GM04503 (cell line): Measurements from ENCODE around the gene CHAMP1.
"Not testable (repeated sequence)": the region's sequence is repeated elsewhere in the genome, so short reads cannot be mapped to it uniquely, and the experiment has no call there.

Experiments
- DNase-seq: peaks from one replicate; pipeline ENCODE4 v3.0.0-alpha.2; 2012; ENCODE audit warnings: low read depth

Gene CHAMP1

GRCh38 chr13:114299604-114300305 is 14.5 kb upstream of the CHAMP1 start:
- DNase-seq, result no peak

DNA sequence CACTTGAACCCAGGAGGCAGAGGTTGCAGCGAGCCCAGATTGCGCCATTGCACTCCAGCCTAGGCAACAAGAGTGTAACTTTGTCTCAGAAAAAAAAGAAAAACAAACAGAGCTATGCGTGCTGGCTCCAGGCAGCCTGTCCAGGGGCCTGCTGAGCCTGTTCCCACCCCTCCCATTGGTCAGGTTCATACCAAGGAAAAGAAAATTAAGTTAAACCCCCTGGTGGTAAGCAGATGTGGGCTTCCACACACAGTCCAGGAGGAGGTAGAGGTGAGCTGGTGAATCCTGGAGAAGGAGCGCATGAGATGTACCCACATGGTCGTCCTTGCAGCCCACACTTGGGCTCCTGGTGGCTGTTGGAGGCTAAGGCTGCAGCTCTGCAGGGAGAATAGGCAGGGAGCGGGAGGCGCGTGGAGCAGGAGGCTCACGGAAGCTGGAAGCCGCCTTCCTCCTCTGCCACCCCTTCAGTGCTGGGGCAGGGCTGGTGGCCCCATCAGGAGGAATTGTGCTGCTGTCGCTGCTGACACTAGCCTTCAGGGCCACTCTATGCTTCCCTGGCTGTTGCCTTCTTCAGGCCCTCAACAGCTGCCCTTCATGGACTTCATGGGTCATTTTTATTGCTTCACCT is 10.5 kb upstream of the CHAMP1 start:
- no peak for DNase-seq

- no peak for DNase-seq
Observed at GRCh38 chr13:114304346-114305034, 9.8 kb upstream of the CHAMP1 start.

GRCh38 chr13:114309086-114309485 is 5.2 kb upstream of the CHAMP1 start:
- no peak for DNase-seq

GRCh38 chr13:114309806-114310410 is 4.4 kb upstream of the CHAMP1 start:
- no peak for DNase-seq

- DNase-seq, result no peak
Observed at GRCh38 chr13:114310956-114311355, 3.3 kb upstream of the CHAMP1 start.

- DNase-seq, result no peak
Observed at GRCh38 chr13:114311387-114311786, 2.9 kb upstream of the CHAMP1 start.

- no peak for DNase-seq
Observed at GRCh38 chr13:114311908-114312307, 2.4 kb upstream of the CHAMP1 start.

GRCh38 chr13:114313061-114313860 is 1.0 kb upstream of the CHAMP1 start:
- no peak for DNase-seq

GRCh38 chr13:114315074-114315785 is 927 bp downstream of the CHAMP1 start:
- DNase-seq, result no peak

DNA sequence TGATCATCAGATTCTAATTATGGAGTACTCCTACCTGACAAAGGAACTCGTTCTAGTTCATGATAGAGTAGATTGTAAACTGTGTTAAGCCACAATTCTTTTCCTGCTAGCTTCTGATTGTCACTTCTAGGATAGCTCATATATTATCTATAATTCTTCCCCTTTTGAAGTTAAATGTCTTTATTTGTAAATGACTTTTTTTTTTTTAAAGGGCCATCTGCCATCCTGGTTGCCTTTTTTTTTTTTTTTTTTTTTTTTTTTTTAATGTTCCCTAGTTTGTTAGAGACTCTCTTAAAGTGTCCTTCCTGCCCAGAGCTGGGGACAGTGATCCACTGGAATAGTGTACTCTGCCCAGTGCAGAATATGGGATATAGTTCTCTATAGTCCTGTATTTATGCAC is 4.3 kb downstream of the CHAMP1 start:
- DNase-seq, result no peak

GRCh38 chr13:114319441-114319913 is 5.2 kb downstream of the CHAMP1 start:
- peak; percentile 82 for DNase-seq

DNA sequence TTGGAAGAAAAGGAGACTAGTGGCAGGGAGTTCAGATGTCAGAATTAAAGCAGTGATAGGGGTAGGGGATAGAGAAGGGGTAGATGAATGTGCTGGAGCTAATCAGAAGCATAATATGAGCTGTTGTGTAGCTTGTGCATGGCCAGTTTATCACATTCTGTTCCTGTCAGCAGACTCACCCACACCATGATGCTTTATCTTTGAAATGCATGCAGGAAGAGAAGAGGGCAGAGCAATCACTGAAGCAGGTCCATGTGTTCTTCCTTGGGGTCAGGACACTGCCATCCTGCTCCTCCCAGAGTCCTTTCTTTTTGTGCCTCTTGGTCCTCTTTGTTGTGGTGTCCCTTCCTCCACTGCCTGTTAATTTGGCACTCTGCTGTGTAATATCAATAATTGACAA is 5.8 kb downstream of the CHAMP1 start:
- no peak for DNase-seq

GRCh38 chr13:114321256-114321655 is 7.0 kb downstream of the CHAMP1 start:
- no peak for DNase-seq

DNA sequence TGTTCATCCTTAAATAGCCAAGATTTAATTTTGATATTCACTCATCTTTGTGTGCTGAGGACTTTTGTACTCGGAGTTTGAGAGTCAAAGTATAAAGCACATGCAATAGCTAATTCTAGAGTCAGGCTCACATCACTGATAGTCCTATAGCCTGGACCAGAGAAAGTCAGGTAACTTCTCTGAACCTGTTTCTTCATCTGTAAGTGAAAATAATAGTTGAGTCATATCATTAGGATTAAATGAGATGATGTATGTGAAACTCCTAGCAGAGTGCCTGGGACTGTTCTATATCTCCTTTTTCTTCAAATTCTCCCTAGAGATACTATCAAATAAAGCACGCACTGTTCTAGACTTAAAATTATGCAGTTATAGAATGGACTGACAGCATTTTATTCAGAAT is 9.0 kb downstream of the CHAMP1 start:
- no peak for DNase-seq

- DNase-seq, result no peak
Observed at GRCh38 chr13:114324334-114324733, 10.0 kb downstream of the CHAMP1 start.

DNA sequence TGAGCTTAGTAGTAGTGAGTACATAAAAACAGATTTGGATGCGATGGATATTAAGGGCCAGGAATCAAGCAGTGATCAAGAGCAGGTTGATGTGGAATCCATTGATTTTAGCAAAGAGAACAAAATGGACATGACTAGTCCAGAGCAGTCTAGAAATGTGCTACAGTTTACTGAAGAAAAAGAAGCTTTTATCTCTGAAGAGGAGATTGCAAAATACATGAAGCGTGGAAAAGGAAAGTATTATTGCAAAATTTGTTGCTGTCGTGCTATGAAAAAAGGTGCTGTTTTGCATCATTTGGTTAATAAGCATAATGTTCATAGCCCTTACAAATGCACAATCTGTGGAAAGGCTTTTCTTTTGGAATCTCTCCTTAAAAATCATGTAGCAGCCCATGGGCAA is 11.4 kb downstream of the CHAMP1 start:
- no peak for DNase-seq

DNA sequence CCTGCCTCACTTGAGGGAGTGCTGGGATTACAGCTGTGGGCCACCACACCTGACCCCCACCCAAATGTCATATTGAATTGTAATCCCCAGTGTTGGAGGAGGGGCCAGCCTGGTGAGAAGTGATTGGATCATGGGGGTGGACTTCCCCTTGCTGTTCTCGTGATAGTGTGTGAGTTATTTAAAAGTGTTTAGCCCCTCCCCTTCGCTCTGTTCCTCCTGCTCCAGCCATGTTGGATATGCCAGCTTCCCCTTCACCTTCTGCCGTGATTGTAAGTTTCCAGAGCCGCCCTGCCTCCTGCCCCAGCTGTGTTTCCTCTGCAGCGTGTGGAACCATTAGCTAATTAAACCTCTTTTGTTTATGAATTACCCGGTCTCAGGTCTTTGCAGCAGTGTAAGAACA is 13.7 kb downstream of the CHAMP1 start:
- DNase-seq, result no peak

GRCh38 chr13:114328595-114328994 is 14.3 kb downstream of the CHAMP1 start:
- no peak for DNase-seq

DNA sequence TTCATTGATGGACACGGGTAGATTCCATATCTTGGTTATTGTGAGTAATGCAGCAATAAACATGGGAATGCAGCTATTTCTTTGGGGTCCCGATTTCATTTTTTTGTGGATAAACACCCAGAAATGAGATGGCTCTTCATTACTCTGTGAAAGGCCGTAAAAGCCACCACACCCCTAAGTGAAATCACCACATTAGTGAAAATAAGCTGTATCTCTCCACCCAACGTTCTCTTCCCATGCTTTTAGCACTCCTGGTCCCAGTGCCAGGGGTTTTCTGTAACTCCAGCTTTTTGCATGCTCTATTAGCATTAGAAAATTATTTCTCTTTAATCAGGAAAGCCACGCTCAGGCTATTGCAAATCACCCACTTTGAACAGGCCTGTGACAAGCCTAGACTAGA is 15.8 kb downstream of the CHAMP1 start:
- no peak for DNase-seq

GRCh38 chr13:114333881-114334280 is 19.6 kb downstream of the CHAMP1 start:
- DNase-seq, result not testable (repeated sequence)
